ENCODE results near the gene SDC4. TPM values are rescaled to one million over a fixed set of nuclear protein-coding genes. Genes with fewer than 3 reads are reported as not detected.

Gene SDC4
- total RNA-seq, 2 donors from 2014 or later: 62.0 to 97.6 TPM

GRCh38 chr20:45361793-45362192 is 13.6 kb upstream of the SDC4 start:
- Histone ChIP-seq H3K4me3 (no peak overlapping the region), H3K27me3 (no peaks in the 10 kb centered on the region), H3K36me3 (replicated peaks in 1 of 2; ENCODE audit: insufficient read depth in 1 of 2, low read depth in 2 of 2) (no peaks in the 10 kb centered on the region), H3K4me1 (peaks cover 66% of the 10 kb centered on the region), H3K9me3 (no peaks in the 10 kb centered on the region), H3K27ac (peak overlapping the region in 3 of 4 donors; percentile 78 to 94 (median 85))
- ATAC-seq: no peak
- WGBS, 2 donors: 13 to 22% methylated on average over 6 of the region's 6 CpGs
- no peak for TF ChIP-seq CTCF (IDR thresholded peaks at IDR 0.05)
- no peak for TF ChIP-seq POLR2A (IDR thresholded peaks at IDR 0.05)
- intact Hi-C loops (cut with DNase I): no loop called here
- no peak for DNase-seq

GRCh38 chr20:45359406-45360148 is 11.4 kb upstream of the SDC4 start:
- Histone ChIP-seq H3K4me3 (no peak overlapping the region), H3K27ac (peak overlapping the region; percentile 72 to 94 (median 82)), H3K27me3 (no peaks in the 10 kb centered on the region), H3K4me1 (peaks cover 60% of the 10 kb centered on the region), H3K36me3 (replicated peaks in 1 of 2; ENCODE audit: insufficient read depth in 1 of 2, low read depth in 2 of 2) (no peaks in the 10 kb centered on the region), H3K9me3 (no peaks in the 10 kb centered on the region)
- ATAC-seq (peak; percentile 13), DNase-seq (peak; percentile 54 to 78 (median 58))
- 62 to 72% methylated on average over 9 of the region's 9 CpGs for WGBS, 2 donors
- no peak for TF ChIP-seq CTCF (IDR thresholded peaks at IDR 0.05)
- TF ChIP-seq POLR2A (IDR thresholded peaks at IDR 0.05): peak in 2 of 3 donors; percentile 36 to 51
- intact Hi-C loops (cut with DNase I): no loop called here

- no peak for TF ChIP-seq CTCF (IDR thresholded peaks at IDR 0.05)
- no peak for TF ChIP-seq POLR2A (IDR thresholded peaks at IDR 0.05)
- intact Hi-C loops (cut with DNase I): no loop called here
- peaks cover 57% of the 10 kb centered on the region for H3K4me1 ChIP-seq
- WGBS, 2 donors: 57 to 60% methylated on average over 7 of the region's 7 CpGs
- no peak overlapping the region for H3K4me3 ChIP-seq
- H3K27me3 ChIP-seq: no peaks in the 10 kb centered on the region
- H3K9me3 ChIP-seq: no peaks in the 10 kb centered on the region
- H3K36me3 ChIP-seq (replicated peaks in 1 of 2; ENCODE audit: insufficient read depth in 1 of 2, low read depth in 2 of 2): no peaks in the 10 kb centered on the region
- ATAC-seq (no peak), DNase-seq (peak in 3 of 4 donors; percentile 57 to 78 (median 65))
- H3K27ac ChIP-seq: peak overlapping the region; percentile 72 to 94 (median 82)
These were observed 10.8 kb upstream of the SDC4 start for GRCh38 chr20:45359069-45359405.

- ATAC-seq (peak; percentile 5), DNase-seq (peak; percentile 54 to 86 (median 74))
- TF ChIP-seq CTCF (IDR thresholded peaks at IDR 0.05): peak in 1 of 7 experiments; percentile 8
- peak in 2 of 3 donors; percentile 34 to 44 for TF ChIP-seq POLR2A (IDR thresholded peaks at IDR 0.05)
- Histone ChIP-seq H3K36me3 (replicated peaks in 1 of 2; ENCODE audit: insufficient read depth in 1 of 2, low read depth in 2 of 2) (no peaks in the 10 kb centered on the region), H3K27ac (peak overlapping the region; percentile 46 to 94 (median 82)), H3K4me3 (no peak overlapping the region), H3K9me3 (no peaks in the 10 kb centered on the region), H3K27me3 (no peaks in the 10 kb centered on the region), H3K4me1 (peaks cover 52% of the 10 kb centered on the region)
- intact Hi-C loops (cut with DNase I): no loop called here
- WGBS, 2 donors: 36 to 50% methylated on average over 10 of the region's 10 CpGs
These were observed 10.3 kb upstream of the SDC4 start for GRCh38 chr20:45358282-45359068.
